Duodenal mucosa (tissue), 2 donors: ENCODE data around the gene UBP1.
"Not testable (repeated sequence)": the region's sequence is repeated elsewhere in the genome, so short reads cannot be mapped to it uniquely, and the experiment has no call there.

Experiments
- H3K27ac ChIP-seq: one replicate; pipeline ENCODE4 v1.7.0; 2013; ENCODE audit warnings: low read depth, low read length
- H3K27me3 ChIP-seq, 2 donors: one replicate each; pipeline ENCODE4 v1.7.0; 2013; ENCODE audit warnings: low read length in 2 of 2, control low read depth in 1 of 2; ENCODE audit not compliant: insufficient read depth in 2 of 2, control insufficient read depth in 1 of 2
- H3K36me3 ChIP-seq, 2 donors: one replicate each; pipeline ENCODE4 v1.7.0; 2013; ENCODE audit warnings: low read length in 2 of 2, control low read depth in 1 of 2; ENCODE audit not compliant: insufficient read depth in 2 of 2, control insufficient read depth in 1 of 2
- H3K4me1 ChIP-seq, 2 donors: one replicate each; pipeline ENCODE4 v1.7.0; 2013; ENCODE audit warnings: low read length in 2 of 2, control low read depth in 1 of 2; ENCODE audit not compliant: insufficient read depth in 2 of 2, control insufficient read depth in 1 of 2
- H3K4me3 ChIP-seq, 2 donors: one replicate each; pipeline ENCODE4 v1.7.0; 2013; ENCODE audit warnings: low read length in 2 of 2, low read depth in 1 of 2
- H3K9ac ChIP-seq, 2 donors: one replicate each; pipeline ENCODE4 v1.7.0; 2013; ENCODE audit warnings: low read length in 2 of 2, low read depth in 1 of 2
- H3K9me3 ChIP-seq, 2 donors: one replicate each; pipeline ENCODE4 v1.7.0; 2013; ENCODE audit warnings: low read length in 2 of 2, control low read depth in 1 of 2; ENCODE audit not compliant: control insufficient read depth in 1 of 2

The UBP1 gene

GRCh38 chr3:33339758-33340157 is 100.4 kb downstream of the UBP1 start:
- Histone ChIP-seq H3K4me3 (no peak overlapping the region), H3K27ac (no peak overlapping the region), H3K9ac (no peak overlapping the region), H3K27me3 (no peaks in the 10 kb centered on the region), H3K4me1 (no peaks in the 10 kb centered on the region), H3K36me3 (no peaks in the 10 kb centered on the region), H3K9me3 (no peaks in the 10 kb centered on the region)

DNA sequence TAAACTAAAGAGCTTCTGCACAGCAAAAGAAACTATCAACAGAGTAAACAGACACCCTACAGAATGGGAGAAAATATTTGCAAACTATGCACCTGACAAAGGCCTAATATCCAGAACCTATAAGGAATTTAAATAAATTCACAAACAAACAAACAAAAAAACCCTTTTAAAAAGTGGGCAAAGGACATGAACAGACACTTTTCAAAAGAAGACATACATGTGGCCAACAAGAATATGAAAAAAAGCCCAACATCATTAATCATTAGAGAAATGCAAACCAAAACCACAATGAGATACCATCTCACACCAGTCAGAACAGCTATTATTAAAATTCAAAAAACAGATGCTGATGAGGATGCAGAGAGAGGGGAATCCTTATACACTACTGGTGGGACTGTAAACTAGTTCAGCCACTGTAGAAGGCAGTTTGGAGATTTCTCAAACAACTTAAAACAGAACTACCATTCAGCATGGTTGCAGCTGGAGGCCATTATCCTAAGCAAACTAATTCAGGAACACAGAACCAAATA is 101.2 kb downstream of the UBP1 start:
- not testable (repeated sequence) for H3K4me1 ChIP-seq, H3K36me3 ChIP-seq, H3K9me3 ChIP-seq, H3K4me3 ChIP-seq, H3K27ac ChIP-seq, H3K27me3 ChIP-seq, H3K9ac ChIP-seq
